GM12872 (cell line): ENCODE measurements around the gene CD37.

Source experiments
- TF ChIP-seq, protein P1 (sequence below): IDR thresholded peaks from 3 replicates; pipeline ENCODE4 v1.5.1; 2011; ENCODE audit warnings: low read depth, mild to moderate bottlenecking, low read length, moderate library complexity; ENCODE audit not compliant: insufficient read depth

The CD37 gene

GRCh38 chr19:49378512-49378911, 43.3 kb downstream of the CD37 start:
- TF ChIP-seq, protein P1, sequence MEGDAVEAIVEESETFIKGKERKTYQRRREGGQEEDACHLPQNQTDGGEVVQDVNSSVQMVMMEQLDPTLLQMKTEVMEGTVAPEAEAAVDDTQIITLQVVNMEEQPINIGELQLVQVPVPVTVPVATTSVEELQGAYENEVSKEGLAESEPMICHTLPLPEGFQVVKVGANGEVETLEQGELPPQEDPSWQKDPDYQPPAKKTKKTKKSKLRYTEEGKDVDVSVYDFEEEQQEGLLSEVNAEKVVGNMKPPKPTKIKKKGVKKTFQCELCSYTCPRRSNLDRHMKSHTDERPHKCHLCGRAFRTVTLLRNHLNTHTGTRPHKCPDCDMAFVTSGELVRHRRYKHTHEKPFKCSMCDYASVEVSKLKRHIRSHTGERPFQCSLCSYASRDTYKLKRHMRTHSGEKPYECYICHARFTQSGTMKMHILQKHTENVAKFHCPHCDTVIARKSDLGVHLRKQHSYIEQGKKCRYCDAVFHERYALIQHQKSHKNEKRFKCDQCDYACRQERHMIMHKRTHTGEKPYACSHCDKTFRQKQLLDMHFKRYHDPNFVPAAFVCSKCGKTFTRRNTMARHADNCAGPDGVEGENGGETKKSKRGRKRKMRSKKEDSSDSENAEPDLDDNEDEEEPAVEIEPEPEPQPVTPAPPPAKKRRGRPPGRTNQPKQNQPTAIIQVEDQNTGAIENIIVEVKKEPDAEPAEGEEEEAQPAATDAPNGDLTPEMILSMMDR: no peak

- TF ChIP-seq, protein P1: no peak
Observed at GRCh38 chr19:49380391-49380790, 45.2 kb downstream of the CD37 start.

DNA sequence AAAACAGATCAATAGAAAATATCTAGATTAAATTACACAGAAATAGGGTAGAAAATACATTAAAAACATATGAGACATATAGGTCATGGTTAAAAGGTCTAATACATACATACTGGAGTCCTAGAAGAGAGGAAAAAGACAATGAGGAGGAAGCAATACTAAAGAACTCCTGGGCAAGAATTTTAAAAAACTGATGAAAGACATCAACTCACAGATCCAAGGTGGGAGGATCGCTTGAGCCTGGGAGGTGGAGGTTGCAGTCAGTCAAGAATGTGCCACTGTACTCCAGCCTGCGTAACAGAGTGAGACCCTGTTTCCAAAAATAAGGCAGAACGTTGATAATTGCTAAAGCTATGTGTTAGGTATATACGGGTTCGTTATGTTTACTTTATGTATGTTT, 47.4 kb downstream of the CD37 start:
- TF ChIP-seq, protein P1: no peak

- TF ChIP-seq, protein P1: no peak
Observed at GRCh38 chr19:49383599-49383998, 48.4 kb downstream of the CD37 start.

DNA sequence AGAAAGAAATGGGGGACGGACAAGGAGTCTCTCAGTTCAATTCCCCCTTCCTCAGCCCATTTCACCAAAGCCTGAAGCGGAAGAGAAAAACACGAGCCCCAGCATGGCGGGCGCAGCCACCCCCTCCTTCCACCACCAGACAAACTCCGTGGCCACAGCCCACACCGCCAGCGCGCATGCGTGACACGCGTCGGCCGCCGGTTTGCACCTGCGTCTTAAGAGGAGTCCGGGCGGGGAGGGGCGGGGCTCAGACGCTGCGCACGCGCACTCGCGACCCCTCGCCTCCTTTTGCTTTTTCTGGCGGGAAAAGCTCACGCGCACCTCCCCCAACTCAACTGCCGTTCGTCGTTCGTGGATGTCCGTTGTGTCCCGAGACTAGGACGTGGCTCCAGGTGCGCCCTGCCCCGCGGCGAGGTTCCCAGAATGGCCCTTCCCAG, 52.7 kb downstream of the CD37 start, which contains the start of gene KASH5:
Gene KASH5, plus strand, starts transcription at position 314 of the 437 bp plus-strand sequence. CDS start 2,635 bp downstream, outside the sequence.
- TF ChIP-seq, protein P1: no peak

DNA sequence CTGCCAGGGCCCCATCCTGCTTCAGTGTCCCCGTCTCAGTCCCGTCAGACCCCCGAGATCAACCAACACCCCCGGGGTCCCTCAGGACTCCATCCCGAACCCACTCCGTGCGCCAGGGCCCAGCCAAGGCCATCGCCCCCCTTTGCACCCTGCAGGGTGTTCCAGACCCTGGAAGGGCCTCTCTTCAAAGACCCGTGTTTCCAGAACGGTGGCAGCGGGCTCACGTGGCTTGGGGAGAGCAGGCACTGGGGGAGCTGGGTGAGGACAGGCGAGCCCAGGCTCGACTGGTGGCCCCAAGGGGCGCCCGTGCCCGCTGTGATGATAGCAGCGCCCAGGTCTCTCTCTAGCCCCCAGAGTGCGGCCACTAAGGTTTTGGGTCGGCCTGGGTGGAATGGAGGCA, 54.2 kb downstream of the CD37 start:
- TF ChIP-seq, protein P1: no peak
